ENCODE measurements around the gene CCDC192.
"Not testable (repeated sequence)": the region's sequence is repeated elsewhere in the genome, so short reads cannot be mapped to it uniquely, and the experiment has no call there.

CCDC192 gene

GRCh38 chr5:127813633-127814587 is 110.7 kb downstream of the CCDC192 start:
- DNase-seq: no peak

GRCh38 chr5:127814588-127814973 is 111.4 kb downstream of the CCDC192 start:
- no peak for DNase-seq

DNA sequence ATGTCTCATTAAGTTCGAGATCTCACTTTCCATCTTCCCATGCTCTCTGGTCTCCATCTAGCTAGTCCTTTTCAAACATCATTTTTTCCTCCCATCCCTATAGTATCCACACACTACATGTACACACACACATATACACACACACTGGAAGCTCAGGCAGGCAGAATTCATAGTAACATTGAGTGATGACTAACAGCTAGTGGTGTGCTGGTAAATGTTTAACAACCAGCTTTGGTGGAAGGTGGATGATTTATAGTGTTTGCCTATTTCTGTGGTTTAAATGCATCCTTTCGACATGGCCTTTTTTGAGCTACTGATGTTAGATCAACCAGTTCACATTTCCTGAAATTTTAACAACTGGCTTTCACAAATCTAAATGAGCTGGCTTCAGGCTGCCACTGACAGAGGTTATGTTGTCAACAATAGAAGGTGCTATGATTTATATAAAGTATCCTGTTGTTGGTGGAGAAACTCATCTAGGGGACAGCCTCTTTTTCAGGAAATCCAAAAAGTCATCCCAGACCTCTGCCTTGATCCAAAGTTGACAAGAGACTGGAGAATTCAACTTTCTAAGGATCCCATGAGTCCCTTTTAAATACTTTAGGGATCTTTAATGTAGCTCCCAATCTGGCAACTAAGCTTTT is 117.8 kb downstream of the CCDC192 start:
- DNase-seq: no peak

GRCh38 chr5:127821896-127822295 is 118.7 kb downstream of the CCDC192 start:
- DNase-seq: no peak

GRCh38 chr5:127824126-127824525 is 120.9 kb downstream of the CCDC192 start:
- DNase-seq: no peak

- no peak for DNase-seq
Observed at GRCh38 chr5:127826011-127826410, 122.8 kb downstream of the CCDC192 start.

DNA sequence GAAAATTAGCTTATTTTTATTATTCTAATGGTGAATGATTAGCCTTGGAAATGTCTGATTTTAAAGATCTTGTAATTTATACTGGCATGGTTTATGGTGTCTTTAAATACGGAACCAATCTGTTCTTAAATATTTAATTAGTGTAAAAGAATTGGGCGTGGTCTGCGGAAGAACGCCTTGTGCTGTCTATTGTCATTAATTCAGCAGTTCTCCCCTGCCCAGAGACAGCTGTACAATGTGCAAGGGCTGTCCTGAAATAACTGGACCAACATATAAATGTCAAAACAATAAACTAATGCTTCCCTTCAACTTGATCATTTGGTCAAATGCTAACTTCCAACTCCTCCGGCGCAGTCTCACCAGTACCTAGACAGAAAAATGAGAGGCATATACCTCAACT is 124.3 kb downstream of the CCDC192 start:
- DNase-seq: no peak

DNA sequence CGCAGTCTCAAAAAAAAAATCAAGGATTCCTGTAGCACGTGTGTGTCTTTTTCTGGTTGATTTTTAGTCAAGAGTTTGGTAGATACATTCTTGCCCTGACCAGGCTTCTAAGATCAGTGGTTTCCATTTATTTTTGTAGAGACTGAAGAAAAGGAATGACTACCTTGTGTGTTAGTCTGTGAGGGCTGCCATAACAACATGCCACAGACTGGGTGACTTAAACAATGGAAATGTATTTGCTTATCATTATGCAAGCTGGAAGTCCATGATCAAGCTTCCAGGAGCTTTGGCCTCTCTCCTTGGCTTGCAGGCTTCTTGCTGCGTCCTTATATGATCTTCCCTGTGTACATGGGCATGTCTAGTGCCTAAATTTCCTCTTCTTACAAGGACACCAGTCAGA is 127.0 kb downstream of the CCDC192 start:
- no peak for DNase-seq

GRCh38 chr5:127830829-127831598 is 127.8 kb downstream of the CCDC192 start:
- no peak for DNase-seq

- DNase-seq: no peak
Observed at GRCh38 chr5:127832067-127832466, 128.9 kb downstream of the CCDC192 start.

GRCh38 chr5:127834094-127834531 is 130.9 kb downstream of the CCDC192 start:
- no peak for DNase-seq

DNA sequence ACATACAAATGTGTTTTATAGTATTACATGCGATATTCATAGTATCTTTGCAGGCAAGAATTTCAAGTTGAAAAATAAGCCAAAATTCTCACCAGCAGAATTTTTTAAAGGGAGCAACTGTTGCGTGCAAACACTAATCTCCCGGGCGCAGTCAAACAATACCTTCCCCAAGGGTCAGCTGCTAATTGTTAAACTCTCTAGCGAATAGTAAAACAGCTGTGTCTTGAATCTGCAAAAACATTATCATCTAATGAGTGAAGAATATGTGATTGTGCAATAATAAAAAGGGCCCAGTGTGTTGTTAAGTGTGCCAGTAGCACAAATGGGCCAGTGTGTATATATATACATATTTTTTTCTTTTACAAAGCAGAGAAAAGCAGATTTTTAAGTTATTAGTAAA is 131.4 kb downstream of the CCDC192 start:
- no peak for DNase-seq

DNA sequence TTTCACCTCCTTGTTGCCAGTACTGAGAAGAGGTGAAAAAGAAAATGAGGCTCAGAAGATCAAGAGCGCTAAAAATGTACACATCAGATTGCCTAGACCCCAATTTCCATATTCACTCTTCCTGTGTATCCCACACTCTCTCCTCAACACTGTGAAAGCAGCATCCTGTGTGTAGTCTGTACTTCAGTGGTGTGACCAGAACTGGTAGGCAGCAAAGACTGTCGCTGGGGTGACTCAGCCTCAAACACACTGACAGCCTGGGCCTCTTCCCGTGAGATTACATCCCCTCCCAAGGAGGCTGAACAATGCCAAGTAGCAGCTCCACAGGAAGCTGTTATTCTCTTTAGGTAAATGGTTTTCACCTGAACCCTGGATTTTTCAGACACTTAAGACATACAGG is 135.5 kb downstream of the CCDC192 start:
- DNase-seq: no peak

DNA sequence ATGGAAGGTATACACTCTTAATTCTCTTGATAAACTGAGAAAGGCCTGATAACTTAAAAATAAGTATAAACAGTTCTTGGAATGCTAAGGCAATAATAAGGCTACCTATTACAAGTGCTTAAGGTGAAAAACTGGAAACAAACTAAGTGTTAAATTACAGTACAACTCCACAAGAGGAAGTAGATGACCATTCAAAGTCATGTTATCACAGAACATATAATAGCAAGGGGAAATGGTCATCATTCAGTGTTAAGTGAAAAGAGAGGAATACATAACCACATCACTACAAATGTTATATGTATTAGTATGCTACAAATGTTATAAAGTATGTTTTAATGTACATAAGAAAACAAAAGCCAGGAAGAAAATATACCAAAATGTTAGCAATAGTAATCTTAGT is 135.9 kb downstream of the CCDC192 start:
- DNase-seq: no peak

DNA sequence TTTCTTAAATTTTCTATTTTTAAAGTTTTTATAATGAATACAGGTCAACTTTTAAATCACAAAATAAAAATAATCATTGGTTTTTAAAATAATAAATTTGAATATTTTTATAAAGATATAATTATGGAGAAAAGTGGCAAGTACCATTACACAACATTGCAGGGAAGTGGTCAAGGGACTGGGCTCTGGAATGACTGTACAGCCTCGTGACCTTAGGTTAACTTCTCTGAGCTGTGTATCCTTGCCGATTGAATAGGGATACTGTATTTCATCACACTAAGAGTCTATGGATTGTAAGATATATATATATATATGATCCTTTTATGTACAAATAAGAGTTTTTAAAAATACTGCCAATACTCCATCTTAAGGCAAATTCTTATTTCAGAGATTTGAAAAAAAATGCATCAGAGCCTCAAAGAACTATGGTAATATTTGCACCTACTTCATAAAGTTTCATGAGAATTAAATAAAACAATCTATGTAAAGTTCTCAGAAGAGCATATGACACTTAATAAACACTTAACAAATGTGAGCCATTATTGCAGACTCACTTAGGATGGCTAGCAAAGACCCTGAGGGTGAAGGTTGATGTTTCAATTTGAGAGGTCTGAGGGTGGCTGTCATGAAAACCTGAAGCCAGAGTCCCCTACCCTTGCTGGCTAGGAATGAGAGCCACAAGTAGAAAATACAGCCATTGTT is 136.5 kb downstream of the CCDC192 start:
- DNase-seq: no peak

DNA sequence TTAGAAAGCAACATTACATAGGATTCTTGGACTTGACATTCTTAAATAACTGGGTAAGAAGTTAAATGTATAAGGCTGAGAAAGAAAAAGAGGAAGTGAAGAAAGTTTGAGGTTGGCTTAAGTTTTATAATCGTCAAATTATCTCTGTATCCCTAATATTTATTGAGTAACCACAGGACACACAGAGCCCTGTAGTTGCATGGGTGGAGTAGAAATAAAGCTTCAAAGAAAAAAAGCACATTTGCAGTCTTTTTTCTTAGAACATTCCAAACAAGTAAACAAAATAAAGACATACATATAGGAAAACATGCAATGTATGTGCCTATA is 137.0 kb downstream of the CCDC192 start:
- no peak for DNase-seq

- no peak for DNase-seq
Observed at GRCh38 chr5:127840809-127841208, 137.6 kb downstream of the CCDC192 start.

- no peak for DNase-seq
Observed at GRCh38 chr5:127844581-127845021, 141.4 kb downstream of the CCDC192 start.

- DNase-seq: no peak
Observed at GRCh38 chr5:127846884-127847283, 143.7 kb downstream of the CCDC192 start.

- DNase-seq: not testable (repeated sequence)
Observed at GRCh38 chr5:127847641-127848040, 144.4 kb downstream of the CCDC192 start.

GRCh38 chr5:127848098-127848497 is 144.9 kb downstream of the CCDC192 start:
- no peak for DNase-seq

- no peak for DNase-seq
Observed at GRCh38 chr5:127849408-127849807, 146.2 kb downstream of the CCDC192 start.

GRCh38 chr5:127849891-127850290 is 146.7 kb downstream of the CCDC192 start:
- DNase-seq: no peak
